Stimulated activated CD4-positive, alpha-beta T cell treated with anti-CD3 and anti-CD28 coated beads, Interleukin-12 subunit alpha, Interleukin-12 subunit beta, amount 100 ng/mL, for 48 hours (primary cell): ENCODE measurements around the gene USP40.

Experiments
- DNase-seq, 3 donors: peaks; one replicate each; pipeline ENCODE4 v3.0.0-alpha.2; 2020; ENCODE audit warnings: low read depth in 2 of 3, low spot score in 1 of 3

Gene USP40

DNA sequence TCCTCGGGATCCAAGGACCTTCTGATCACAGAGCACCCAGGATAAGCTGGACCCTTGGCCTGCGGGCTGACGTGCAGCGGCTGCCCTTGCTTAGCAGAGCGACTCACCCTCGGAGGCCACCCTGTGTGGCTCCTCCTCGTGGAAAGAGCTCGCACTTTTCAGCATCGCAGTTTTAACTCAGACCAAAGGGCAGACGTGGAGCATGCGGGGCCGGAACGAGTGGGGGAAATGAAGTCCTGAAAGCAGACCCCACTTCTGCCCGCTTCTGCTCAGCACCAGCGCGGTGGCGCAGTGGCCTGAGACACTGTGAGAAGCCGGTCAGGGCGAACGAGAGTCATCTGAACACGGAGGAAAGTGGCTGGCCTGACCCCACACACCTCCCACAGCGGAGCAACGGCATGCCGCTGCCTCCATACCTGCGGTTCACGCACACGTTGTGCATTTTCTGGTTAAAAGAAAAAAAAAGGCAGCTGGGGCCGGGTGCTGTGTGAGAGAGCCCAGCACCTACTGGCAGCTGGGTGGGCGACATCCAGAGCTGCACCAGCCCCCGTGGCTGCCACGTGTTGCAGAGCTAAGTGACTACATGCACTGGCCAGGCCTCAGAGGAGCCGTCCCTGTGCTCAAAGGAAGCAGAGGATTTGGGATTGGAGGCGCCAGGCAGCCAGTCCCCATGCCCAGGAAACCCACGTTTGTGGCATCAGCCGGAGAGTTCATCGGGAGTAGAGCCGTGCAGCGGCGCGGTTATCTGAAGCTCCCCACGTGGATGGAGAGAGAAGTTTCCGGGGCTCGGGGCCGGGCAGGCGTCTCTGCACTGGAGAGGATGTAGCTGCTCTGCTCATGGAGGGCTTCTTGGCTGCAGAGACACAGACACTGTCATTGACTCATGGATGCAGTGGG lies 89.7 kb downstream of the USP40 start:
- DNase-seq: no peak

DNA sequence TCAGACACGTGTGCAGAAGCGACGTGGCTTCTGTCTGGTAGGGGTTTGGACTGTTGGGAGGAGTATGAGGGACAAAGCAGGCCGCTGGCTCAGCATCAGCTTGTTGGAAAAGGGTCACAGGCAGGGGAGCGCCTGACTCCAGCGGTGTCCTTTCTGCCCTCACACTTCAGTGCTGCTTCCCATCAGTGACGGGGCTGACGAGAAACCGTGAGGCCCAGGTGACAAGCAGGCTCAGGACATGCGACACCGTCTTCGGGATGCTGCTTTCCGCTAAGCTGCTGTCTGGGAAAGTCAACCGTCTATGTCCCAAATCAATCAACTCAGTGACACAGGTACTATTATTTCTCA lies 90.5 kb downstream of the USP40 start:
- DNase-seq: no peak

DNA sequence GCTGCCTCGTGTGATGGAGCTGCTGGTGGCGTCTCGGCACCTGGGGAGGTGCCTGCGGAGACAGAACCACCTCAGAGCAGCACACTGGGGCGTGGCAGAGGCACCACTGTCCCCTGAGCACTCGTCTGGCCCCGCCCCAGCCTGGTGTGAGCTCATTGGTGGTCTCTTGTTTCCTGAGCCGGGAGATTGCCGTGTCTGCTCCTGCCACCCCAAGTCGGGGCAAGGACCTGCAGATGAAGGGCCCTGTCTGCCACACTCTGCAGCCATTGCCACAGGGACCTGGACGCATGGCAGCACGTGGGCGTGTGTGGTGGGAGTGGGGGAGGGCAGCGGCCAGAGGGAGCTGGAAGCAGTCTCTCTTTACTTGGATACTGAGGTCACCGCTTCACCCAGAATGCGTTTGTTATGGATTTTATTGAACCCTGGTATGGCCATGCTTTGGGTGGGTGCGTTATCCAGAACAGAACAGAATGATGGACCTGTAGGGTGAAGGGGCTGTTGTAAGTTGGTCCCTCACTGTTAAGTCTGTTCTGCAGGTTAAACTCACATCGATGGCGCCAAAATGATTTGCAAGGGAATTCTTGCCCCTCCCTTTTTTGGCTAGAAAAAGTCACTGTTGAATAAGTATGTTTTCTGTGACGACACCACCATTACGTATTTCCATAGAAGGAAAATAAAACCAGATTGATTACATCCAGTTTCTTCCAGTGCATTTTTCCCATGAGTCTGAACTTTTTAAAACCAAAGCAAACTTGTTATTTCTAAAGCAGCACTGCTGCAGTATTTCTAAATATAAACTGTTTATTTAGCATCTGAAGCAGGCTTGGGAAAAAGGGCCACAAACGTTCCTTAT lies 92.0 kb downstream of the USP40 start:
- DNase-seq: no peak

DNA sequence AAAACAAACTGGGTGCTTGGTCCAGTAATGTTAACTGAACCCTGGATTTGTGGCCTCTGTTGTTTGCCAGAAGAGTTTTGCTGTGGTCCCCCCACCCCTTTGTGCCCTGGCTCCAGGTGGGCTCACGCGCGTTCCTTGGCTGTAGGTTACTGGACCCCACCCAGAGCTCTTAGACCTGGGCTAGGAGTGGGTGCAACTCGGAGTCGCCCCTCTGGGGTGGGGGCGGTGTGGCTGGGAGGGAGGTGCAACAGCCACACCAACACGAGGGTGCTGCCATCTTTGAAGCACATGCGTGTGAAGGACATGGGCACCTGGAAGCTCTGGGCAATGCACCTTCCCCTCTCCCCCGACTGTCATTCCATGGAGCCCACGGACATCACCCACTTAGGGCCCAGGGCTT lies 92.7 kb downstream of the USP40 start:
- DNase-seq: no peak

DNA sequence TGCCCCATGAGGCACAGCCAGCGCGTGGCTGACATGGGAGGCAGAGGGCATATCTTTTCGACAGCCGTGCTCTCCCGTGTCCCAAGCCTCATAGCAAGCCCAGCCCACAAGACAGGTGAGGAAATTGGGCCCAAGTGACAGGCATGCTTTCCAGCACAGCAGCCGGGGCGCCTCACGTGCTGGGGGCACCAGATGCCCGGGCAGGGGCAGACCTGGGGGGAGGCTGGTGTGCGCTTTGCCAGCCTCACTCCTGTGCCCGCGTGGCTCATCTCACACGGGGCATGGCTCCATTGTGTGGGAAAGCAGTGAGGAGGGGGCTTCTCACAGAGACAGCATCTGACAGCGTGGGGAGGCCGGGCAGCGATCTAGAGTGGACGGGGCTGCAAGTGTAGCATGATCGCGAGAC lies 93.2 kb downstream of the USP40 start:
- no peak for DNase-seq

DNA sequence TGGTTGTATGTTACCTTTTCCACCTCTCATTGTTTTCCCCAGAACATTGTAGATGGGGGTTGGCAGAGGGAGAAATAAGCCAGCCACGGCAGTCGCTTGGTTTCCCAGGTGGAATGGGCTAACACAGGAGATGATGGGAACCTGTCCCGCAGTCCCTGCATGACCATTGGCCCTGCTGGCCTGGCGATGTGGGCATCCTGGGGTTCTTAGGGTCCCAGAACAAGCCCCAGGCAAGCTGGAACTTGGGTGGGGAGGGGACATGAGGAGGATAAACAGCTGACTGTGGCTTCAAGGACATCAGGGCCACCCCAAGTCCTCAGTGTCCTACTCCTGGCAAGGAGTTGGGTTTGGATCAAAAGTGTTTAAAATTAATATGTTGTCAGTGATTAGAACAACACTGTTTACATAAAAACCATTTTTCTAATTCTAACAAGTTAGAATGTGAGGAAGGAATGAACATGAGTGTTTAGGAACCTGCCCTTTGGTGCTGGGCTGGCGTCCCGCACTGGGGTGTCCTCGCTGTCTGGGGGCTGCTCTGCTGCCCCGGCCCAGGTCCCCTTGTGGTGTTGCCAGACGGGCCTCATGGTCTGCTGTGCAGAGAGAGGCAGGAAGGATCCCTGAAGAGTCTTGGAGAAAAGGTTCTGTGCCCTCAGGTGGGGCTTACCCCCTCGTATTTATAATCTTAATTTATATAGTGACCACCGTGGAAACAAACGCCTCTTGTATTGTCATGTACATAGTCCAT lies 95.1 kb downstream of the USP40 start:
- DNase-seq: no peak

DNA sequence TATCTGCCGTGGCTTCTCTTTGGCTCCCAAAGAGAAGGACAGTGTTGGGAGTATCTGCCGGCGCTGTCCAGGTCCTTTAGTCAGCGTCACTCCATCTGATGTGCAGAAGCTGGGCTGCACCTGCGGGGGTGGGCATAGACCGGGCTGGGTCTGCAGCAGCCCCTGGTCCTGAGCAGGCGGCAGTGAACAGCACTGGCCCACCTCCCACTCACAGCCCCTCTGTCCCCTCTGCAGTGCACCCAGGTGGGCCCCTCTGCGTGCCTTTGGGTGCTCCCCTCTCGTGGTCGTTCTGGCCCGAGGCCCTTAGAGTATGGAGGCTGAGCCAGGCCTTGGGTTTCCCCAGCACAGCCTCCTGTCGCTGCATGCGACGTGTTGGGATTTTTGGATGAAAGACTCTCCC lies 95.7 kb downstream of the USP40 start:
- no peak for DNase-seq

DNA sequence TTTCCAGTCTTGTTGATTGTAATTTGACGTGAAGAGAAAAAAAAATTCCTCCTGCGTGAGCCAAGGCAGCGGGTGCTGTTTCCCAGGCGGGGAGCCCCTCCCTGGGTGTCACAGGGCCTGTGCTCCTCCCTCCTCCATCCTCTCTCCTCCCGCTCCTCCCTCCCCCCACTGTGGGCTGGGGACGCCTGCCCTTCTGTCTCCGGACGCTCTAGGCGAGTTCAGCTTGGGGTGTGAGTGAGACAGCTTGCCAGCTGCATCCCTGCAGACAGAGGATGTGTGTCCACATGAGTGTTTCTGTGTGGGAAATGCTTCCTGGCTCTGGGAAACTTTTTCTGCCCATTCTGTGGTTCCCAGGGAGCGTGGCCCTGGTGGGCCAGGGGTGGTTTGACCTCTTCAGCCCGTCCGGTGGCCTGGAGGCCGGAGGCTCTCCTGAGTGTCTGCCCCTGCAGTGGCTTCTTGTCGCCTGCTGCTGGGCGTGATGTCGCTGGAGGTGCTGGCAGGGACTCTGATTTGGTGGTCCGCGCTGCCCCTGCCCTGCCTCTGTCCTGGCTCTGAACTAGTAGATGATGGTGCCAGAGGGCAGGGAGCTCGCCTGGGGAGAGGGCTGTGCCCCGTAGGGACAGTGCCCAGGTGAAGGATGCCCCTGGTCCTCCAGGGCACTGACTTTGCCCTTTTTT lies 96.4 kb downstream of the USP40 start:
- DNase-seq: no peak

DNA sequence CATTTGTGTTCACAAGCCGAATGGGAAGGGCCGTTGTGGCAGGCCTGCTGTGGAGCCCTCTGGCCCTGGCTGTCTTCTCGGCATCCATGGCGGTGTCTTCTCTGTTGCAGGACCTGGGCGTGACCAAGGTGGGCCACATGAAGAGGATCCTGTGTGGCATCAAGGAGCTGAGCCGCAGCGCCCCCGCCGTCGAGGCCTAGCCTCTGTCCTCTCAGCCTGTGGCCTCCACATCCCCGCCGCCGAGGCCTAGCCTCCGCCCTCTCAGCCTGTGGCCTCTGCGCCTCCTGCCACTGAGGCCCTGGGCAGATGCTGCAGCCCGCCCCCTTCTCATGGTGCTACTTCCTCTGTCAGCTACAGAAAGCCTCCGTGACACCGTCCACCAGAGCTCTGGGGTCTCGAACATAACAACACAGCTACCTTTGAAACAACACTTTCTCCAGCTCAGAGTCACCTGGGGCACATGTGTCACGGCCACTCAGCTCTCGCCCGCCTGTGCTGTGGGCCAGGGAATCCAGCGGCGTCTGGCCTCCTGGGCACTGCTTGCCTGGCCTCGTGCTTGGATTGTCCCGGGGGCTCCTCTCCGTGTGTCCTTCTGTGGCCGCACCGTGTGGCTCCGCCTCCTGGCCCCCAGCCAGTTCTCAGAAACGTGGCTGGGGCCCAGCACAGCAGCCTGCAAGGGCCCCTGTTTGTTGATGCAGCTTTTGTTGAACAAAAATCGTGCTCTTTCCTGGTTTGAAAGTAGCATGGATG lies 97.1 kb downstream of the USP40 start:
- no peak for DNase-seq

DNA sequence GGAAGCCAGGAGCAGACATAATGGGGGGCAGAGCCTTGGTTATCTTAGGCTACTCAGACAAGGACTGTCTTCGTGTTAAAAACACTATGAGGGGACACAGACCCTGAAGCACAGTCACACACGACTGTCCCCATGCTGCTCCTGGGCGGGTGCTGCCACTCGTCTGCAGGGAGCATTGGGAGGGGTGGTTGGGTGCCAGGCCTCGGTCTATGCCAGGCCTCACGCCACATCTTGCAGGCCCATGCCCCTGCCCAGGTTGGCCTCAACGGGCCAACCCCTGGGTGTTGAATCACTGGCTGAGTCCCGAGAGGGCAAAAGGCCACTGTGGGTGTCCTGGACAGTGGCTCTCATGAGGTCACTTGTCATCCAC lies 97.9 kb downstream of the USP40 start:
- no peak for DNase-seq

DNA sequence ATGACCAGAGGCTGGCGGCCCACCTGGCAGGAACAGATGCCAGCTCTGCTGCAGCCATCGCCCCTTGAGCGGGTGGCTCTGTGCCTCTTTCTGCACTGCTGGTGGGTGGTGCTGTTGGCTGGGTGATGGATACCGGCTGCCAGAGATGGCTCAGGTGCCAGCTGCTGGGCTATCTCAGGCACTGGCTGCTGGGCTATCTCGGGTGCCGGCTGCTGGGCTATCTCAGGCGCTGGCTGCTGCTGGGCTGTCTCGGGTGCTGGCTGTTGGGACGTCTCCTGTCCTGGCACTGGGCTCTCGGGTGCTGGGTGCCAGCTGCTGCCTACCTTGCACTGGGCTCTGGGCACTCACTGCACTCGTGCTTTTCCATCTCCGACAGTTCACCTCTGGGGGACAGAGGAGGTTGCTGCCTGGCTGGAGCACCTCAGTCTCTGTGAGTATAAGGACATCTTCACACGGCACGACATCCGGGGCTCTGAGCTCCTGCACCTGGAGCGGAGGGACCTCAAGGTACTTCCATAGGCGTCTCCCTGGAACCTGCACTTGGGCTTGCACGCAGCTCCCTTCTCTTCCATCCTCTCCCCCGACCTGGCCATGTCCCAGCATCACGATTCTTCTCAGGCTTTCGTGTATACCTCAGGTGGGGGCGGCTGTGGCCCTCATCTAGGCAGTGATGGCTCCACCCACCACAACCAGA lies 98.4 kb downstream of the USP40 start:
- no peak for DNase-seq

DNA sequence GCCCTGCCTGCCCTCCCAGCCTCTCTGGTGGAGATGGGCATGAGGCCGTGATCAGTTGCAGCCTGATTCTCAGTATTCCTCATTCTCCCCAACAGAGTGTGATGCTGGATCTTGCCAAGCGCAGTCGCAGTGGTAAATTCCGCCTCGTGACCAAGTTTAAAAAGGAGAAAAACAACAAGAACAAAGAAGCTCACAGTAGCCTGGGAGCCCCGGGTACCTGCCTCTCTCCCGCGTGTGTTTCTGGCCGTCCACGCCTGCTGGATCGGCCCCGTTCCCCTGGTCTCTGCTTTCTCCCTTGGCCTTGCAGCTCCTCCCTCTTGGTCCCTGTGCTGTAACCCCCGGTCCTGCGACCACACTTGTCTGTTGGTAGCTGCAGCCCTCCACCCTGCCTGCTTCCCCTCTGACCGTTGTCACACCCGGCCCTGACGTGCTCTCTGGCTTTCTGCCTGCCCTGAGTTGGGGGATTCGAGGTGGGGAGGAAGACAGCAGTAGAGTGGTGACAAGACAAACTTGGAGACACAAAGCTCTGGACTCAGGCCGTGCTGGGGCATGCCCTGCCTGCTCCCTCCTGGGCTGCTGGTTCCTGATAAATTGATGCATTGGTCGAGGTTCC lies 99.5 kb downstream of the USP40 start:
- DNase-seq: no peak

DNA sequence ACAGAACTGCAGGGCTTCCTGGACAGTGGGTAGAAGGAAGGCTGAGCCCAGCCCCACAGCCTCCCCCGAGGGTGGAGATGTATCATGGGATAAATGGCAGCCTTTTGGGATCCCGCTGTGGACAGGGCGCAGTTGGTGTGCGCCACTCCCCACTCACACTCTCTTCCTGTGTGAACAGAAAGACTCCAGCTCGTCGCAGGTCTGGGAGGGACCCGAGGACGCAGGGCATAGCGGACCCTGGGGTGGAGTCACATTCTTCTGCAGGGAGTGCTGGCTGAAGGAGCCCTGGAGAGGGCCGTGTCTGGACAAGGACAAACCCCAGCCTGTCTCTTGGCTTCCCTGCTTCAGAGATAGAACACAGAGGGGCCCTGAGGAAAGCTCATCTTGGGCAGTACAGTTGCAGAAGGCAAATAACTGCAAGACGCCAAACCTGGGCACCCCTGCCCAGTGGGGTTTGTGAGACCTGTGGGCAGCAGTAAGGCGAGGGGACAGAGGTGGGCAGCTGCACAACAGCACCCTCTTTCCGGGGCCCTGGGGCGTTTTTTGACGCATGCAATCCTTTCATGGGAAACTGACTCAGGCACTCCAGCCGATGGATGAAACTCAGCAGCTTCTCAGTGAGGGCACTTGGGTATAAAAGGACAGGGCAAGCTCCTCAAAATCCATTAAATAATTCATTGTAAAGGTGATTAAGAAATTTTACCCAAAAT lies 101.9 kb downstream of the USP40 start:
- no peak for DNase-seq

DNA sequence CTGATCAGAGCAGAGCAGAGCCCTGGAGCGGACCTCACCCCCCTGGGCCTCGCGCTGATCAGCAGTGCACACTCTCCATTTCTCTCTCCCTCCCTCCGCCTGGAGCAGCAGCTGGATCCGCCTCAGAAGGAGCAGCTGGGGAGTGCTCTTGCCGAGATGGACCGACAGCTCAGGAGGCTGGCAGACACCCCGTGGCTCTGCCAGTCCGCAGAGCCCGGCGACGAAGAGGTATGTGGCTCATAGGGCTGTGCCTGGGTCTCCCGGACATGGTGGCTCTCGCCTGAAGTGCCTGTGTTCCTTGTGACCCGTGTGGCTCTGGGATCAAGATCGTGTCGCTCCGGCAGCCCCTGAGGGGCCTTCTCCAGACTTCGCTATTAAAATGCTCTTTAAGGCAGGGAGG lies 102.5 kb downstream of the USP40 start:
- DNase-seq: no peak

DNA sequence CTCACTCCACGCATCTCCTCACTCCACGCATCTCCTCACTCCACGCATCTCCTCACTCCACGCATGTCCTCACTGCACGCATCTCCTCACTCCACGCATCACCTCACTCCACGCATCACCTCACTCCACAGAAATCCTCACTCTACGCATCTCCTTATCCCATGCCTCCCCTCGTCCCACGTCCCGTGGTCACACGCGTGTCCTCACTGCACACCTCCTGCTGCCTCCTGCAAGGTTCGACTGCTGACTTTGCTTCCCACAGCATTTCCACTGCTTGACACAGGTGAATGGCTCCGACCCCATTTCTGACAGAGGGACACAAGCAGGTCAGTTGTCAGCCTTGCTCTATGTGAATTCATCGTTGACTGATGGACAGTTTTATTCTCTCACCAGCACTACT lies 103.0 kb downstream of the USP40 start:
- no peak for DNase-seq

DNA sequence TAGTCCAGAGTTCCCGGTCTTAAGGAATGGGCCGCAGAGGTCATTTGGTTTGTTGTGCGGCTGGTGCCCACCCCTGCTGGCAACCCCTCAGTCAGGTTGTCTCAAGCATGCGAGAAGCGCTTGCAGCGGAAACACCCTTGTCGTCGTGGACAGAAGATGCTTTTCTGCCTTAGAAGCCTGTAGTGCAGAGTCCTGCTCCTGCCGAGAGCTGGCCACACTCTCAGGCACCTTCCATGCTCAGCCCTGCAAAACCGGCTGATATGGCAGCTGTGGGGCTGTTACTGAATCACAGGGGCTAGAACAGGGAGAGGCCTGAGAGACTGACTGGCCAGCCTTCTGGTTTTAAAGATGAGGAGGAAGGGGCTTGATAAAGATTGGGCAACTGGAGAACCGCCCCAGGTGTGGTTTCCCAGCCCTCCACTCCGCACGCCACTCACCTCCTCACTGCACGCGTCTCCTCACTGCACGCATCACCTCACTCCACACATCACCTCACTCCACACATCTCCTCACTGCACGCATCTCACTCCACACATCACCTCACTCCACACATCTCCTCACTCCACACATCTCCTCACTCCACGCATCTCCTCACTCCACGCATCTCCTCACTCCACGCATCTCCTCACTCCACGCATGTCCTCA lies 103.6 kb downstream of the USP40 start:
- DNase-seq: no peak

DNA sequence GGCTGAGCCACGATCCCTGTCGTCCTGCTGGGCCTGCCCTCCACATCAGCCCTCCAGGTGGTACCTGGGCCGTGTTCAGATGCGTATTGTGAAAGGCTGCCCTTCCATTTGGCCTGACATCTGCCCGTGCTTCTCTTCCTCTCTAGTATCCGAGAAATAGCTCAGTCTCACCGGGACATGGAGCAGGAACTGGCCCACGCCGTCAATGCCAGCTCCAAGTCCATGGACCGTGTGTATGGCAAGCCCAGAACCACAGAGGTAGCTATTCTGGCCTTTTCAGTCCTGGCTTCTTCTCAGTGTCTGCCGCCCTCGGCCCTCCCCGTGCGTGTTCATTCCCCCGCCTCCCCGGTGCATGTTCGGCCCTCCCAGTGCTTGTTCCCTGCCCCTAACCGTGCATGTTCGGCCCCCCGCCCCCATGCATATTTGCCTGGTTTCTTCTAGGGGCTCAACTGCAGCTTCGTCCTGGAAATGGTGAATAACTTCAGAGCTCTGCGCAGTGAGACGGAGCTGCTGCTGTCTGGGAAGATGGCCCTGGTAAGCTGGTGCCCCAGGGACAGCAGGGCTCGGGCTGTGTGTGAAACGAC lies 104.3 kb downstream of the USP40 start:
- no peak for DNase-seq

DNA sequence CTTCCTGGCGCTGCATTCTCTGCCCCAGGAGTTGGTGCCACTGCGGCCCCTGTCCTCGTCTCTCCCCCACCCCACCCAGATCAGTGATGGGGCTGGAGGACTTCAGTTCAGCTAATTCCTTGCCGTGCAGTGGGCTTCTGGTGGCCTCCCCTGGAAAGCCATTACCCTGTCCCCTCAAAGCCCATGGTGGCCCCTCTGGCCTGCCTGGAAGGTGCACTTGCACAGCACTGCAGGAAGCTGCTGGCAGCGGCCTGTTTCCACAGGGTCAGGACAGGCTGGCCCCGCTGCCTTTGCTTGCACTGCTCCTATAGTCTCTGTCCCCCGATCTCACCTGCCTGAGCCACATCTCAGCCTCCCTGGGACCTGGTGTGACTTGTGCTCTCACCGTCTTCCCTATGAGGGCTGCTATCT lies 105.1 kb downstream of the USP40 start:
- no peak for DNase-seq
